Measurements from ENCODE around the gene ZNF488.

GRCh38 chr10:47409171-47409865, 25.2 kb upstream of the ZNF488 start:
- TF ChIP-seq CTCF (IDR thresholded peaks at IDR 0.05) (no peak), POLR2A (IDR thresholded peaks at IDR 0.05) (no peak), POLR2AphosphoS5 (IDR thresholded peaks at IDR 0.05) (no peak)
